Left ventricle myocardium inferior (tissue), 1 donor: Measurements from ENCODE around the gene GABRR2. TPM values are rescaled to one million over a fixed set of nuclear protein-coding genes. Genes with fewer than 3 reads are reported as not detected.

Experiments
- DNase-seq: peaks from one replicate; pipeline ENCODE4 v3.0.0-alpha.2; 2020
- H3K27ac ChIP-seq: fragments of 200-600 bp; replicated peaks from 2 replicates; pipeline ENCODE4 v1.8.0; 2021
- H3K27me3 ChIP-seq: fragments of 200-600 bp; 2 replicates; pipeline ENCODE4 v1.8.0; 2021; ENCODE audit warnings: low read depth
- H3K36me3 ChIP-seq: fragments of 200-600 bp; 2 replicates; pipeline ENCODE4 v1.8.0; 2021
- H3K4me1 ChIP-seq: fragments of 200-600 bp; 2 replicates; pipeline ENCODE4 v1.8.0; 2021
- H3K4me3 ChIP-seq: fragments of 200-600 bp; 2 replicates; pipeline ENCODE4 v1.8.0; 2021; ENCODE audit warnings: mild to moderate bottlenecking, moderate library complexity
- H3K9me3 ChIP-seq: fragments of 200-600 bp; replicated peaks from 2 replicates; pipeline ENCODE4 v1.8.0; 2021
- CTCF ChIP-seq: fragments of 200-600 bp; IDR thresholded peaks from 2 replicates; pipeline ENCODE4 v1.8.0; 2021; ENCODE audit warnings: antibody characterized with exemption, mild to moderate bottlenecking, borderline replicate concordance
- intact Hi-C: fragments of 100-400 bp; cut with micrococcal nuclease; formaldehyde crosslinking; loops from one replicate; pipeline ENCODE4 v1.11.0; 2022
- total RNA-seq: library from RNA; stranded (reverse); fragmentation: NEBNext Ultra II Directional; extraction: Animal tissue kit (Norgen Biotek cat#: 25700); gene quantifications from one replicate; pipeline ENCODE4 v1.2.1, GENCODE V29; 2021
- donor health status: DM: no; HTN: yes; CAD: no; lungs with severe emphysema.

Gene GABRR2
- total RNA-seq, 1 donor from 2014 or later = 0.69 TPM

- Histone ChIP-seq H3K27ac (no peak overlapping the region), H3K4me1 (peaks cover 15% of the 10 kb centered on the region), H3K36me3 (no peaks in the 10 kb centered on the region), H3K4me3 (no peak overlapping the region), H3K9me3 (no peaks in the 10 kb centered on the region), H3K27me3 (no peaks in the 10 kb centered on the region)
- no peak for DNase-seq
- no peak for TF ChIP-seq CTCF
- intact Hi-C loops = no loop called here
Measured at GRCh38 chr6:89302936-89303335, 12.2 kb downstream of the GABRR2 start.

GRCh38 chr6:89302195-89302770, 12.8 kb downstream of the GABRR2 start:
- Histone ChIP-seq H3K27ac (no peak overlapping the region), H3K4me3 (no peak overlapping the region), H3K9me3 (no peaks in the 10 kb centered on the region), H3K36me3 (no peaks in the 10 kb centered on the region), H3K4me1 (peaks cover 18% of the 10 kb centered on the region), H3K27me3 (no peaks in the 10 kb centered on the region)
- intact Hi-C loops = no loop called here
- no peak for TF ChIP-seq CTCF
- no peak for DNase-seq

GRCh38 chr6:89301586-89302194, 13.4 kb downstream of the GABRR2 start:
- Histone ChIP-seq H3K4me1 (peaks cover 18% of the 10 kb centered on the region), H3K9me3 (no peaks in the 10 kb centered on the region), H3K4me3 (no peak overlapping the region), H3K27ac (no peak overlapping the region), H3K27me3 (no peaks in the 10 kb centered on the region), H3K36me3 (no peaks in the 10 kb centered on the region)
- intact Hi-C loops = no loop called here
- no peak for DNase-seq
- TF ChIP-seq CTCF = no peak

- no peak for TF ChIP-seq CTCF
- no peak for DNase-seq
- Histone ChIP-seq H3K4me3 (no peak overlapping the region), H3K36me3 (no peaks in the 10 kb centered on the region), H3K9me3 (no peaks in the 10 kb centered on the region), H3K27me3 (no peaks in the 10 kb centered on the region), H3K27ac (no peak overlapping the region), H3K4me1 (peaks cover 18% of the 10 kb centered on the region)
- intact Hi-C loops = no loop called here
Measured at GRCh38 chr6:89299466-89299850, 15.6 kb downstream of the GABRR2 start.

GRCh38 chr6:89298680-89299465, 16.2 kb downstream of the GABRR2 start:
- Histone ChIP-seq H3K4me1 (peaks cover 18% of the 10 kb centered on the region), H3K27me3 (no peaks in the 10 kb centered on the region), H3K27ac (peak overlapping the region; percentile 70), H3K9me3 (no peaks in the 10 kb centered on the region), H3K36me3 (no peaks in the 10 kb centered on the region), H3K4me3 (no peak overlapping the region)
- intact Hi-C loops = no loop called here
- TF ChIP-seq CTCF = no peak
- DNase-seq = no peak
